ENCODE results near the gene MAPK8. TPM values are rescaled to one million over a fixed set of nuclear protein-coding genes. Genes with fewer than 3 reads are reported as not detected.

MAPK8 gene
- total RNA-seq, 1 donor from 2014 or later, result 72.4 TPM

DNA sequence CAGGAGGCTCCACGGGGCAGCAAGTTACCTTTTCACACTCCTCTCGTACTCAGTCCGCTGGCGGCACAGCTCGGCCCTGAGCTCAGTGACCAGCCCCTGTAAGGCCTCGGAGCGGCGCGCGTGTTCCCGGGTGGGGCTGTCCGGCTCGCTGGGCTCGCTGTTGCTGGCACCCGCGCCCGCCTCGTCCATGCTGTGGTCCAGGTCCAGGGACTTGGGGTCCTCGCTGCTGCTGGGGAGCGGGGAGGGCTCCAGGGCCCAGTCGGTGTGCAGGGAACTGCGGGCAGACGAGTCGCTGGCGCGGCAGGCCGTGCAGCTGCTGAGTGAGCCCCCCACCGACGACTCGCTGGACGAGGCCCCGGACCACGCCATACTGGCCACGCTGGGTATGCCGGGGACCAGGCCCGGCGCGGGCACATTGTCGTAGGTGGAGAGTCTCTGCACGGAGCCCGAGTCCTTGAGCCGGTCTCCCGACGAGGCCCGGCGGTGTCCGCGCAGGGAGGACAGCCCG is 143.8 kb downstream of the MAPK8 start:
- DNase-seq, result no peak

DNA sequence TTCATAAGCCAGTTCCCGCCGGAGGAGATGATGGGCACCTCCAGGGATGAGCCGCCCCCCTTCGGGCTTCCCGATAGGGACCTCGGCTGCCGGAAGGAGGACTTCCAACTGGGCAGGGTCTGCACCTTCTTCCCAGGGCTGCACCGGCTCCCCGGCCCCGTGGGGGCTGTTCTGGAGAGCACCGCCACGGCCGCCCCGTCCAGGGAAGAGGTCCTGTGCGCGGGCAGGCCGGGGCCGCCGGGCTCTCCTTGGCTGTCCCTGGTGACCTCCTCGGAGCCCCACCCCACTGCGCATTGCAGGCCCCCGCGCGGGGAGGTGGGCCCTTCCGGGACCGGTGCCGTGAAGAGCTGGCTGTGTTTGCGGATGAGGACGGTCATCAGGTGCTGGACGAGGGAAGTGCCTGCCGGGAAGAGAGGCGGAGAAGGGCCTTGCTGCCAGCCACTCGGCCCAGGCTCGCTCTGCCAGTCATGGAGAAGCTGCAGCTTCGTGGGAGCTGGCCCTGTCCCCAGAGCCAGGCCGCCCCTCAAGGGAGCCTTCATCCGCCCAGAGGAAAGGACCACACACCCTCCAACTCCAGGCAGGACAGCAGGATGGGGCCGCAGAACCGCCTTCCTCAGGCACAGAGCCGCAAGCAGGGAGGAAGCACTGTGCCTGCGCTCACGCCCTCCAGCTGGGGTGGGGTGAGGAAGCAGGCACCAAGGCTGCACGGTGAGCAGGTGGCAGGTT is 144.4 kb downstream of the MAPK8 start:
- DNase-seq, result no peak

DNA sequence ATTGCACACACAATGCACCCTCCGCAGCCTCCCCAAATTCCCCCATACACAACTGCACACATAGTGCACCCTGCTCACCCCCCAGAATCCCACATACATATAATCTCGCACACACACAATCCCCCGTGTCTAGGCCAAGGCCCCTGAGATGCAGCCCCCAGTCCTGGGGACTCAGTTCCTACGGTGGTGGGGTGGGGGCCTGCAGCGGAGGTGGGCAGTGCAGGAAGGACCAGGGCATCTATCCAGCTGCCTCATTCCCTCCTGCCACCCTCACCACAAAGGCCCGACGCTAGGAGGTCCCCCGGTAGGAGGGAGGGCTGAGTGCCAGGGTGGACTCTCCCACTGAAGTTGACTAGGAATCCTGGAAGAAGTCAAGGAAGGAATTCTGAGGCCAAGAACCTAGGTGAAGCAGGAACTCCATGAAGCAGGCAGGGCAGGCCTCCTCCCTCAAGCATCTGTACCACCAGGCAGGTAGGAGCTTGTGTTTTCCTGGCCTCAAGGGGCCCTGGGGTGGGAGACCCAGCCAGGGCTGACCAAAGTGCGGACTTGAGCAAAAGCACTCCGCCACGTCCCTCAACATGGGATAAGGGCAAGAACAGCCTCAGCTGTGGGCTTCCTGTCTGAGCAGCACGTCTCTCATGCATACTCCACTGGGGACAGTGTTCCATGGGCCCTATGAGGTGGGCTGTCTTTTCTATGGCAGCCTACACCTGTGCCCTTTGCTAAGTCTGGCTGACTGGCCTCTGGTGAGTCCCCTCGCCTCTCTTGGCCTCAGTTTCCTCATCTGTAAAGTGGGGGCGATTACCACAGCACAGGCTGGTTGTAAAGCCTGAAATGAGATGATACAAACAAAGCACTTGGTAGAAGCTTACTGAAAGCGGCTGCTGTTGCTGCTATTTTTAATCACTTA is 145.7 kb downstream of the MAPK8 start:
- DNase-seq, result no peak

DNA sequence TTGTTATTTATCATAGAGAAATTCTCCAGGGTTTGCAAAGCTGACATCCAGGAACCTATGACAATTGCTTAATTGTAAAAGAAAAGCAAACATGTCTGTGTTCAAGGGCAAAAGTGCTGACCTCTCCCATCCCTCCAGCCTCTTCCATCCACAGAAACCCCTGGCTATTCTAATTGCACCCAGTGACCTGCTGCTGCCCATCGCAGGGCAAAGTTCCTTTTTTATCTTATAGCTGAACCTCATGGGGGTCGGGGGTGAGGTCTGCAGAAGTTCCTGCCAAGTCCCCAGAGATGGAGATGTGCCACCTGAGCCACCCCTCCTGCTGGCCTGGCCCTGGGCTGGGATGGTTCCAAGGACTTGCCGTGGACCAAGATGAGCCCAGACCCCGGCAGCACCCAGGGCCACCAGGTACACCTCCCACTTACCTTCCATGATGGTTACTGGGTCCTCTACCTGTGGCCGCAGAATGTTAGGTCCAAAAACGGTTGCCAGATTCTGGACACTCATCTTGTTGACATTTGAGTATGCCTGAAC is 146.5 kb downstream of the MAPK8 start:
- DNase-seq, result no peak

DNA sequence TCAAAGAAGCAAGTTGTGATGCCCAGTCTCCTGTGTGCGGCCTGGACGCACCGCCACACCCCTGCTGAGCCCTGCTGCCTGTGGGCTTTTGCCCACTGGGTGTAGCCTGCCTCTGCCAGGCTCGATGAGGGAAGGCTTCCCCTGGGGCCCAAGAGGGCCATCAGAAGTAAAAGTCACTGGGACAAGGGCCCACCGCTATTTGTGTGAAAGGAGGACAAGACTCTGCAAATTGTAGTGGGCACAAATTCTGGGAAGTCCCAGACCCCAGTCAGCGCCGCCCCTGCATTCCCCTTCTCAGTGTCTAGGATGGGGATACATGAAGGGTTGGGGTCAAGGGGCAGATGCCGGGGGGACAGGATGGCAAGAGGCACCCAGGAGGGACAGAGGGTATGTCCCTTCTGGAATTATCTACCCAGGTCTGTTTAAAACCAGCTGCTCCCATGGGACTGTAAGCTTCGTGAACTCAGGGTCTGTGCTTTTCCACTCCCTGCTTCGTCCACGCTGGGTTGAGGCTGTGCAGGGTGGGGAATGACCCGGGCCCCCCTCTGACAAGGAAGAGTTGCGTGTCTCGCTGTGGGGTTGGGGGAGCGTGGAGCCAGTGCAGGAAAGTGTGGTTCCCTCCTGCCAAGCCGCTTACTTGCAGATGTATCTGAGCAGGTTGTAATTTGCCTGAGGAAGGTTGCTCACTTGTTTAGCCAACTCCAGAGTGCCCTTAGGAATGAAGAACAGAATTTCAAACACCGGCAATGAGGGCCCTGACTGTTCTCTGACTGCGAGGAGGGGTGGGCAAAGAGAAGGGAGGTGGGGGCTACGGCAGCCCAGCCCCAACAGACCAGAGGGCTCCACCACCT is 147.2 kb downstream of the MAPK8 start:
- no peak for DNase-seq

DNA sequence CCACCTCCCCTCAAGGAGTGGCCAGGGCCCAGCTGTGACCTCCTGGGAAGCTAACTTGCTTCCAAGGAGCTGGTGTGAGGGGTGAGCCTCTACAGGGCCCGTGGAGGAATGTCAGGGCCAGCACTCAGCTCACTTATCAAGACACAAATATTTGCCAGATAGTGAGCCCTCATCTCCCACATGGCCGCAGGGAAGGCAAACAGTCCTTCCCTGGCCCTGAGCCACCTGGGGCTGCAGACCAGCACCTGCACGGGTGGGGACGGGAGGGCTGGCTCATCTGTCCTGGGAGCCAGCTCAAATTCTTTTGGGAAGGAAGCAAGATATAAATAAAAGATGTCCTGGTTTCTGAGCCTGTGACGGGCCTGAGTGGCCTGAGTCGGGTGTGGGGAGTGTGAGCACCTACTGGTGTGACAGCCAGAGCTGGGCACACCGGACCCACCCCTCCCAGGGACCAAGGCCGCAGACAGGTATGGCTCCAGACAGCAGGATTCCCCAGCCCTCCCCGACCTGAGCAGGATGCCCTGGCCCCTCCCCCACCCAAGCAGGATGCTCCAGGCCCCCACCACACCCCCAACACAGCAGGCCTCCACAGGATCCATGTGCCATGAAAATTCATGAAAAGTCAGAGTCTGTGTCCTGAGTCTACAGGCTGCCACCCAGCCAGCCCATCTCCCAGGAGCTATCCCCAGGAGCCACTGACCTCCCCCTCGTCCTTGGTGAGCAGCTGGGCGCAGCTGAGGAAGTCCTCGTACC is 148.0 kb downstream of the MAPK8 start:
- no peak for DNase-seq

DNA sequence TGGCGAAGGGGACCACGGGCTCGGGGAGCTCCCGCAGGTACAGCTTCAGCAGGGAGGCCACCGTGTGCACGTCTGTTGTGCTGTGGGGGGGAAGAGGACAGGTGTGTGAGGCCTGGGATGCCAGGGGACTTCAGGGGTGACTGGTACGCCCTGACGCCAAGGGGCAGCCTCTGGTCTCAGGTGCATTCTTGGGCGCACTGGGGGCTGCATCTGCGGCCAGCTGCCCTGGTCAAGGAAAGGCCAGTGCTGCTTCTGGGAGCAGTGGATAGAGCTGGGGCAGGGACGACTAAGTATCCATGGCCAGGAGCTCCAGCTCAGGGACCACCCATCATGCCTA is 148.5 kb downstream of the MAPK8 start:
- DNase-seq, result no peak

DNA sequence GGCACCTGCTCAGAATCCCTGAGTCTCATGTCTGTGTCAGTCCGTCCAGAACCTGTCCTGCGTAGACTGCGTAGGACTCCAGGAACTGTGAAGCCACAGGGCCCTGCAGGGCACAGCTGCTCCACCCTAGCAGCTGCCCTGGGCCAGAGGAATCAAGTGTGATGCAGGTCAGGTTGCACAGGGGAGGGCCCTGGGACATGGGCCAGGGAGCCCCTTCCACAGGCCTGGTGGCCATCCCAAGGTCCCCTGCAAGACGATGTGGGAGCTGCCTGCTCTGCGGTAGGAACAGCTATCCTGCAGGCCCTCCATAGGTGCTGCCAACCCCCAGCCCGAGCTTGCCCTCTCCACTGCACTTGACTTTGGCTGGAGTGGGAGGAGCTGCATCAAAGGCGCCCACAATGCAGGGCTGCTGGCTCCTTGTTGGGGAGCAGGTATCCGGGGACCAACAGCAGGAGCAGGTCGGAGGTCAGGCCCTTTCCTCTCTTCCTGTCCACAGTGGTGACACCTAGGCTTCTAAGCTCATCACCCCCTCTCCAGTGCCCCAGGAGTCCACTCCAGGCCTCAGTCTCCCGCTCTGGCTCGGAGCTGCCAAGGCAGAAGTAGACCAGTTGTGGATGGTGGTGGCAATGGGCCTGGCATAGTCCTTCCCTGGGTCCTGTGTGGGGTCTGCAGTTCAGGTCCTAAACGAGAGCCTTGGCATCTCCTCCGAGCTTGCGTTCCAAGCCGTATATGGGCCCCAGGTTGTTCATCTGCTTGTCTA is 149.1 kb downstream of the MAPK8 start:
- peak; percentile 55 for DNase-seq

DNA sequence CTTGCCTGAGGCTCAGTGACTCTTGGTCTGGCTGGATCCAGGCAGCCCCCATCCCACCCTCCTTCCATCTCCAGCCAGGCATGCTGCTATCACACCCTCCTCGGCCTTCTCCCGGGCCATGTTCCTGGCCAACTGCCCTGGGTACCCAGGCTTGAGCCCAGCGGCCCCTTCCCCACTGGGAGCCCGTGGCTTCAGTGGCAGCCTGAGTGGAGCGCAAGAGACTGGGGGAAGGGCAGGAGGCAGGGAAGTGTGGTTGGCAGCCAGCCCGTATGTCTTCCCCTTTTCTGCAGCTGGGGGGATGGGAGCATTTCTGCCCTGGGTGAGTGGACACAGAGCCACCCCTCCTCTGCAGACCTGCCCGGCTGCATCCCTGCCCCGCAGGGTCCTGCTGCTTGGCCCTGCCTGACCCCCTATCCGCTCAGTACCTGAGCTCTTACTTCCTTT is 149.9 kb downstream of the MAPK8 start:
- peak; percentile 66 for DNase-seq

DNA sequence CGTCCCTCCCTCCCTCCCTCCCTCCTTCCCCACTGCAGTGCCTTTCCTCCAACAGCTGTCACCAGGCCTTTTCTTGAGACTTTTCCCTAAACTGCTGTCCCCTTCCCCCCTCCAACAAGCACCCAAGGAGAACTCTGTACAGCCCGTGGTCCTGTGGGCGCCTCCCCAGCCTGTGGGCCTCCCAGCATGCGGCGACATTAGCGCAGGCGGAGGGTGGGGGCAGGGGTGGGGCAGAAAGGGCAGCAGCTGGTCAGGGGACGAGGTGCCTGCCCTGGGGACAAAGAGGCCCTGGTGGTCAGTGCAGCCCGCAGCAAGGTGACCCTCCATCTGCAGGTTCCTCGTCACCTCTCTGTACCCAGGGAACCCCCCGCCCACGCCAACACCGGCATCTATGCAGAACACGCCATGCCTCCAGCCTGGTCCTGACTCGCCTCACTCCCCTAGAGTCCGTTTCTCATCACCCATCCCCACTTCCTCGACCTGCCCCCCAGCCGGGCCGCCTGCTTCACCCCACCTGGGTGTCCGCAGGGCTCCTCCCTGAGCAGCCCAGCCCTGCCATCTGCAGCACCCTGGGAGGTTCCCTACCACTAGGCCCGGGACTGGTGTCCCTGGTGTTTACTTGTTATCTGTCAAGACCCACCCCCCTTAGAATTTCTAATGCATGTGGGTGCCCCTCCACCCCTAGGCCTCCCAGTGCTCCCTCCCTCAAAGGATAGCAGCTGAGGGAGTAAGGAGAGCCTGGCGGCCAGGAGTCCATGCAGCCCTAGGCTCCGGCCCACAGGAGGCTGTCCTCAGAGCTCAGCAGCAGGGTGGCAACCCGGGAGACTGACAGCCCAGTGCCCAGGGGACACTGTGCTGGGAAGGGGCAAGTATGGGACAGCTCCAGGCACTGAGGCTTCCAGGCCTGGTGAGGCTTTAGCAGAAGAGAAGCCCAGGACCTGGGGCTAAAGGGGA is 150.6 kb downstream of the MAPK8 start:
- no peak for DNase-seq

DNA sequence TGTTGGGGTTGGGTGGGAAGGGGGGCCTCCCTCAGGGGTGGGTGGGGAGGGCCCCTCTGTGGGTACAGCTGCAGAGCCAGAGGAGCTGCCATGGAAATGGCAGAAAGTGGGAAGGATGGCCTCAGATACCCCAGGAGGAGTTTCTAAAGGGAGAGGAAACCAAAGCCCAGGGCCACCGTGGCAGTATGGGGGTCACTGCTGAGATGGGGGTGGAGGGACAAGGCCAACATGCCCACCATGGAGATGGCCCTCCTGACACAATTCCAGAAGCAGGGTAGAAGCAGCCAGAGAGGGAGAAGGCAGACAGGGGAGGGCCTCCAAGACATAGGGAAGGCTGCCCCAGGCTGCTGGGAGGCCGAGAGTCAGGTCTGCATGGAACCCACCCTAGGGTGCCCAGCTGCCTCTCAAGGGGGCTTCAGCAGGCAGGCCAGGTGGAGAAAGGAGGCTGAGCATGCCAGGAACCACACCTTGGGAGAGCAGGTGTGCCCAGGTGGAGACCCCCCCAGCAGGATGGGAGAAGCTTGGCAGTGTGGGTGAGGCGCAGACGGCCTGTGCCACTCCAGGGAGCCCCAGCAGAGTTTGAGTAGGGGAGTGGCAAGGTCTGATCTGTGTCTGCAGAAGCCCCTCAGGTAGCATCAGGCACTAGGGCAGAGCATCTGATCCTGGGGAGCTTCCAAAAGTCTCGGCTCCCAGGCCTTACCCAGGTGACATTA is 151.6 kb downstream of the MAPK8 start:
- DNase-seq, result no peak

DNA sequence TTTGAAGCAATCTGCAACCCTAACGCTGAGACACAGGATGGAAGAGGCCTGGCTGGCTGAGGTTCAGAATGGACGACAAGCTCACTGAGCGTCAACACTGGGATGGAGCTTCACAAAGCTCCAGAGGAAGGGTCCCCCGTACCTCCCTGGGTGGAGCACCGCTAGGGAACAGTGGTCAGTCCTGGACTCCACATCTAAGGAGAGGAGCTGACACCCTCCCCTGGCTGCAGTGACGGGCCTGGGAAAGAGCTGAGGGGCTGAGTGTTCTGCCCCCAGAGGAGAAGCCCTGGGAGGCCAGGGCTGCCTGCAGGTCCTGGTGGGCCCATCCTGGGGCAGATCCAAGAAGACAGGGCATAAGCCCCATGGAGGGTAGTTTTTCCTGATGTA is 152.2 kb downstream of the MAPK8 start:
- DNase-seq, result no peak

DNA sequence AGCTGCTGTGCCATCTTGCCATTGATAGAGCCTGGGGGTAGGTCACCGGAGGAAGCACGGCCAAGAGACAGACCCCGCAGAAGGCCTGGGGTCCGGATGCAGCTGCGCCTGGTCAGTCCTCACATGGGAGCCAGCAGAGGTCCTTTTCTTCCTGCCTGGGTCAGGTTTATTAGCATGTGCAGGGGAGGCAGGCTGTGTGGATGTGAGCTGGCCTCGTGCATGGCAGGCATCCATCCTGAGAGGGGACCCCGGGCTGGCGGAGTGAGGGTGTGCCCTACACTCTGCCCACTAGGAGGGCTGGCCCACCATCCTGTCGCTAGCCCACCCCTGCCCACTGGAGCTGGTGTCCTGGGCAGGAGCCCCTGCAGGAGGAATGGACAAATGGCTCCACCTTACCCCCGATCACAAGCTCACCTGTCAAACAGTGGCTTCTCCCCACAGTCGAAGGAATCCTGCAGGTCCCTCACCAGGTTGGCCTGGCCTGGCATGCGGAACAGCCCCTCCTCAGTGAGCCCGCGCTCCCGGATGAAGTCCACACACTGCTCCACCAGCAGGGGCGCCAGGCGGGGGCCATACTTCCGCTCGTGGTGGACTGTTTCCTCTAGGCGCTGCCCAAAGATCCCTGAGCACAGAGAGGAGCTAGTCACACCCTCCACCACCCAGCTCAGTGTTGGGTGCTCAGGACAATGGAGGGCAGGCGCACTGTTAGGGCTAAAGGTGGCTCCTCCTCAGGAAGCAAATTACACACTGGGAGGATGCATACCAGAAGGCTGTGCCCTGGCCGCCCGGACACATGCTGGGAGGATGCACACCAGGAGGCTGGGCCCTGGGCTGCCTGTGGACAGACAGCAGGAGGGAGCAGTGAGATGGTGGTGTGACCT is 153.0 kb downstream of the MAPK8 start:
- DNase-seq, result no peak

DNA sequence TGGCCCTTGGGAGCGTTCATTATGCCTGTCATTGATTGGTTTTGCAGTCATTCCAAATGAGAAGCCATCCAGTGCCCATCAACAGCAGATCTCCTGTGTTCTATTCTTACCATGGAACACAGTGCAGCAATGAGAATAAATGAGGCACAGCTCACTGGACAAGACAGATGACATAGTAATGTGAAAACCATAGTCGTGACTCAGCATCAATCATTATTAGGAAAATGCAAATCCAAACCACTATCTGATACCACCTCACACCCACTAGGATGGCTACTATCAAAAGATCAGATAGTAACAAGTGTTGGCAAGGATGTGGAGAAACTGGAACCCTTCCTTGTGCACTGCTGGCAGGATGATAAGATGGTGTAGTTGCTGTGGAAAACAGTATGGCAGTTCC is 153.7 kb downstream of the MAPK8 start:
- no peak for DNase-seq

DNA sequence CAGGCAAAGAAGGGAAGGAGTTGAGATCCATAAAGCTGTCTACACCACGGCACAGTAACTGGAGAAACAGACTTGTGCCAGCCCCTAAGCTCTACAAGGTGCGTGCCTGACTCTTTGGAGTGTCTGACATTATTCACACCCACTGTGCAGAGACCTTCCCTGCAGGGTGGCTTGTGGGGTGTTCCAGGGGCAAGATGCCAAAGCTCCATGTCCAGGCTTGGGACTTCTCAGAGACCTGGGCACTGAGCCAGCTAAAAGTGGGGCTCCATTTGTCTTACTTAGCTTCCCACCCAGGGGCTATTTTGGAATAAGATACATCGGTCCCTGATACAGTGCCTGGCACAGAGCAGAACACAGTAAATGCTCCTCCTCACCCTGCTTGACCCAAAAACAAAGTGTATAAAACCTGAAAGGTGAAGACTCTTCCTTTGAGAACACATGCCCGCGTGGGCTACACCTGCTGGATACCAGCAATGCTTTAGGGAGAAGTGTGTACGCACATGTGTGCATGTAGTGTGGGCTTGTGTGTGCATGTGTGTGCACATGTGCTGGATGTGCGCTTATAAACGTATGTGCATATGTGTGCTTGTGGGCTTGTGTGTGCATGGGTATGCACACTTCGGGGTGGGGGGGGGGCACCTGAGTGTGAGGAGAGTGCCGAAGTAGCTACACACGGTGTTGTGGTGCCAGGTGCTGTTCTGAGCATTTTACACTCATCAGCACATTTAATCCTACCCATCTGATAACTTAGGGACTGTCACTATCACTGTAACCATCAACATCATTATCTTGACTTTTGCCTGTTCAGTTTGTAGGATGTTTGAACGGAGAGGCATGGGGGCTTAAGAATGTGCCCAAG is 155.4 kb downstream of the MAPK8 start:
- no peak for DNase-seq

DNA sequence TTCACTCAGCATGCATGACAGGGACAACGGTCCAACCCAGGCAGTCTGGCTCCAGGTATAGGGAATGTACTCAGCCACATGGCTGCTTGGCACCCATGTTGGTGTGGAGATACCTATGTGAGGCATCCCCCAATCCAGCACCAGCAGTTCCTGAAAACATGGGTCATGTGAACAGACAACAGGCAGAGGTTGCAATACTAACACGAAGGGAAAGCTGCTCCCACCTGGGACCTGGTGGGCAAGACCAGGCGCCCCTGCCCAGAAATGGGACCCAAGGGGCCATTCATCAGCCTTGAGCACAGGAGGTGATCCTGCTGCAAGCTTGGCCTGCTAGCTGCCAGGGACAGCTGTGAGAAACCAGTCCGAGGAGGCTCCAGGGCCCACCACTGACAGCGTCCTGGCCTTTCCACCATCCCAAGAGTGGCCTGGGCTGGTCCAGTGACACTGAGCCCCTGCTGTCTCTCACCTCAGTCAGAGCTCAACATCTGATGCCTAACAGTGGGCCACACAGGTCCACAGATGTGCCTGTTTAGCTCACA is 156.1 kb downstream of the MAPK8 start:
- DNase-seq, result no peak

Measured in tongue (tissue), 2 donors.